Astrocyte (in vitro differentiated cells and primary cell): ENCODE measurements around the gene C19orf12.

Experiments used
- CTCF ChIP-seq: IDR thresholded peaks from 2 replicates; pipeline ENCODE4 v1.5.1; 2011; ENCODE audit warnings: low read depth, mild to moderate bottlenecking, inconsistent platforms, low read length, moderate library complexity; ENCODE audit not compliant: insufficient read depth
- EZH2 ChIP-seq: IDR thresholded peaks from 2 replicates; pipeline ENCODE4 v1.6.1; 2012; ENCODE audit warnings: mild to moderate bottlenecking, low read length, inconsistent platforms; ENCODE audit not compliant: insufficient read depth

GRCh38 chr19:29651622-29652394, 63.3 kb downstream of the C19orf12 start:
- TF ChIP-seq CTCF, result no peak
- no peak for TF ChIP-seq EZH2
